ENCODE data around the gene UIMC1.

DNA sequence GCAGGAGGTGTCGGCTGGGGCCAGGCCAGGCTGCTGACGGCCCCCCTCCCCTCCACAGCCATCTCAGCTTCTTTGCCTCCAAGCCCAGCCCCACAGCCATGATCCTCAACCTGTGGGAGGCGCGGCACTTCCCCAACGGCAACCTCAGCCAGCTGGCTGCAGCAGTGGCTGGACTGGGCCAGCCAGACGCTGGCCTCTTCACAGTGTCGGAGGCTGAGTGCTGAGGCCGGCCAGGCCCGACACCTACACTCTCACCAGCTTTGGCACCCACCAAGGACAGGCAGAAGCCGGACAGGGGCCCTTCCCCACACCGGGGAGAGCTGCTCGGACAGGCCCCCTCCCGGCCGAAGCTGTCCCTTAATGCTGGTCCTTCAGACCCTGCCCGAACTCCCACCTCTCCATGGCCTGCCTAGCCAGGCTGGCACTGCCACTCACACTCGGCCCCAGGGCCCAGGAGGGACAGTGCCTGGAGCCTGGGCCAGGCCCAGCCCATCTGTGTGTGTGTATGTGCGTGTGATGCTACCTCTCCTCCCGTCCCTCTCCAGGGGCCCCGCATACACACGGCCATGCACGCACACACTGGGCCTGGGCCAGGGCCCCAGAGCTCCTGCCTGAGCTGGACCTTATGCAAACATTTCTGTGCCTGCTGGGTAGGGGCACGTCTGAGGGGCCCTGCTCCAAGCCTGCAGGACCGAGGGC is 126.8 kb downstream of the UIMC1 start:
- TF ChIP-seq EZH2 (IDR thresholded peaks at IDR 0.05) (no peak), CTCF (IDR thresholded peaks at IDR 0.05) (no peak), EZH2phosphoT487 (IDR thresholded peaks at IDR 0.05) (no peak)
